AG09319 (cell line): ENCODE data around the gene THRA.

Source experiments
- DNase-seq: peaks from one replicate; pipeline ENCODE4 v3.0.0-alpha.2; 2010; ENCODE audit warnings: low read depth; ENCODE audit errors: extremely low read depth
- TF ChIP-seq, protein P1 (sequence below): IDR thresholded peaks from 2 replicates; pipeline ENCODE4 v1.5.1; 2011; ENCODE audit warnings: low read depth, mild to moderate bottlenecking, inconsistent platforms, low read length, moderate library complexity

THRA gene

GRCh38 chr17:40087049-40087794, 24.5 kb downstream of the THRA start:
- TF ChIP-seq, protein P1, sequence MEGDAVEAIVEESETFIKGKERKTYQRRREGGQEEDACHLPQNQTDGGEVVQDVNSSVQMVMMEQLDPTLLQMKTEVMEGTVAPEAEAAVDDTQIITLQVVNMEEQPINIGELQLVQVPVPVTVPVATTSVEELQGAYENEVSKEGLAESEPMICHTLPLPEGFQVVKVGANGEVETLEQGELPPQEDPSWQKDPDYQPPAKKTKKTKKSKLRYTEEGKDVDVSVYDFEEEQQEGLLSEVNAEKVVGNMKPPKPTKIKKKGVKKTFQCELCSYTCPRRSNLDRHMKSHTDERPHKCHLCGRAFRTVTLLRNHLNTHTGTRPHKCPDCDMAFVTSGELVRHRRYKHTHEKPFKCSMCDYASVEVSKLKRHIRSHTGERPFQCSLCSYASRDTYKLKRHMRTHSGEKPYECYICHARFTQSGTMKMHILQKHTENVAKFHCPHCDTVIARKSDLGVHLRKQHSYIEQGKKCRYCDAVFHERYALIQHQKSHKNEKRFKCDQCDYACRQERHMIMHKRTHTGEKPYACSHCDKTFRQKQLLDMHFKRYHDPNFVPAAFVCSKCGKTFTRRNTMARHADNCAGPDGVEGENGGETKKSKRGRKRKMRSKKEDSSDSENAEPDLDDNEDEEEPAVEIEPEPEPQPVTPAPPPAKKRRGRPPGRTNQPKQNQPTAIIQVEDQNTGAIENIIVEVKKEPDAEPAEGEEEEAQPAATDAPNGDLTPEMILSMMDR, result no peak
- DNase-seq, result no peak

DNA sequence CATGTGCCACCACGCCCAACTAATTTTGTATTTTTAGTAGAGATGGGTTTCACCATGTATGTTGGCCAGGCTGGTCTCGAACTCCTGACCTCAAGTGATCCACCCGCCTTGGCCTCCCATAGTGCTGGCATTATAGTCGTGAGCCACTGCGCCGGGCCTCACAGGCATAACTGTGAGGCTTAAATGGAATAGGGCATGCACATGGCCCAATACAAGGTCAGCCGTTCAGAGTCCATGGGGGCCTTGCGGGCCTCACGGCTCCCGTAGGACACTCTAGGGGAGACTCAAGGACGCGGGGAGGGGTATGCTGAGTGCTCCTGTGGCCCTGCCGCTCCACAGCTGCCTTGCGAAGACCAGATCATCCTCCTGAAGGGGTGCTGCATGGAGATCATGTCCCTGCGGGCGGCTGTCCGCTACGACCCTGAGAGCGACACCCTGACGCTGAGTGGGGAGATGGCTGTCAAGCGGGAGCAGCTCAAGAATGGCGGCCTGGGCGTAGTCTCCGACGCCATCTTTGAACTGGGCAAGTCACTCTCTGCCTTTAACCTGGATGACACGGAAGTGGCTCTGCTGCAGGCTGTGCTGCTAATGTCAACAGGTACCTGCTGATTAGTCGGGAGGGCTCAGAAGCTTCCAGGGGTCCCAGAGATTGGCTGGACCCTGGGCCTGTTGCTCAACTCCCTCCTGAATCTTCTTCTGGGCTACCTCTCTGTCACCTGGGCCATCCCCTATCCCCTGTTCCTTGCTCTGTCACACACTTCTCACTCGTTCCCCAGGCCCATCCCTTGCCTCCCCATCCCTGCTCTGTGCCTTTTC, 25.3 kb downstream of the THRA start:
- TF ChIP-seq, protein P1, result no peak
- DNase-seq, result no peak

DNA sequence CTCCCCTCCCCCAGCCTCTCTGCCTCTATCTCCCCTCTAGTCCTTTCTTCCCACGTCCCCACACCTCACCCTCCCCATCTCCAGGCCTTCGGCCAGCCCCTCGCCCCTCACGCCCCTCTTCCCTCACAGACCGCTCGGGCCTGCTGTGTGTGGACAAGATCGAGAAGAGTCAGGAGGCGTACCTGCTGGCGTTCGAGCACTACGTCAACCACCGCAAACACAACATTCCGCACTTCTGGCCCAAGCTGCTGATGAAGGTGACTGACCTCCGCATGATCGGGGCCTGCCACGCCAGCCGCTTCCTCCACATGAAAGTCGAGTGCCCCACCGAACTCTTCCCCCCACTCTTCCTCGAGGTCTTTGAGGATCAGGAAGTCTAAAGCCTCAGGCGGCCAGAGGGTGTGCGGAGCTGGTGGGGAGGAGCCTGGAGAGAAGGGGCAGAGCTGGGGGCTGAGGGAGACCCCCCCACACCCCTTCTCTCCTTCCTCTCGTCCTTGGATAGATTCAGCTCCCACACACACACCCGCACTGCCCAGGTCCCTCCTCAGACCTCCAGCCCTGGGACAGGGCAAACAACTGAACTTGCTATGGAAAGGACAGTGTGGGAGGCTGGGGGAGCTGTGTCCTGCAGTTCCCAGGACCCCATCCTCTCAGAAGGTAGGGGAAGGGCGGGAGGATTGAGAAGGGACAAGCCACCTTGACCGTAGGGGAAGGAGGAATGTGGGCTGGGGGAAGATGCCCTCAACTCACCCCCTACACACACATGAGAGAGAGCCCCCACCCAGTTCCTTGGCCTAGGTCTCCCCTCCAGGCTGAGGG, 26.5 kb downstream of the THRA start:
- TF ChIP-seq, protein P1, result no peak

DNA sequence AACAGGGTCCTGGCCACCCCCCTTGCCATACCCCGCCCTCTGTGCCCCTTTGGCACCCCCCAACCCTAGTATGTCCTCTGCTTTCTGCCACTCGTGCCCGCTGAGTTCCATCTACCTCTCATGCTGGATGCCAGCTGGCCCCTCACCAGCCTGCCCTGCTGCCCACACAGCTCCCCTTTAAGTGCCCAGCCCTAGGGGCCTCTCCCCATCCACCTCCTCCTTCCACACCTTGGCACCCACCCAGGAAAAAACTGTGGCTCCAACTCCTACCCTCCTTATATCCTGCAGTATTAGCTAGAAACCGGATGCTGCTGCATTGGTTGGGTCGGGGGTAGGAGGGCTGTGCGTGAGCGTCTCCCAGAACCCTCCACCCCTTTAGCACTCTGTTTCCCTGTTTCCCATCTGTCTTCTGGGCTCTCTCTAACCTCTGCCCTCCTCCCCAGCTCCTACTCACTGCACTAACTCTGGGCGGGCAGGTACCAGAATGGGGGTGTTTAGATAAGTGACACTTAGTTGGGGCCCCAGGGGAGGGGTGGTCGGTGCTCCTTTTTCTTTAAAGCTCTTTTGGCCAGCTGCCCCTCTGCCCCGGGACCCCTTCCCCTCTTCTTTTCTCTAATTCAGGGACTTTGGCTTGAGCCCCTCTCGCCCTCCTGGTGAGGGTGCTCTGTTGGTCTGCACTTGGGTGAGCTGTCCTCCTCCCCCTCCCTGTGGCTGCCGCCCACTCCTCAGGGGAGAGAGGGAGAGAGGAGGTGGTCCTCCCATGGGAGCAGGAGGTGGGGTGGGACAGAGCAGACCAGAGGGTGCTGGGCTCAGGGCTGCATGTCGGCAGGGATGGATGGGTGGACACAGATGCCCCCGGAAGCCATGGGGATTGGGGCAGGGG, 27.7 kb downstream of the THRA start:
- DNase-seq, result no peak
- TF ChIP-seq, protein P1, result no peak

More for the DNA sequence above, 26.5 kb downstream of the THRA start:
- DNase-seq, result no peak

- TF ChIP-seq, protein P1, result no peak
- DNase-seq, result no peak
These were observed 29.1 kb downstream of the THRA start for GRCh38 chr17:40091691-40092397.

GRCh38 chr17:40092581-40092980, 29.8 kb downstream of the THRA start:
- TF ChIP-seq, protein P1, result no peak
- no peak for DNase-seq
